Spinal cord (tissue), 10 donors: ENCODE data around the gene OSBPL8. TPM values are rescaled to one million over a fixed set of nuclear protein-coding genes. Genes with fewer than 3 reads are reported as not detected.

Experiments
- DNase-seq, 6 donors: peaks; one replicate each; pipeline versions ENCODE4 v3.0.0 to v3.0.0-alpha.2; 2013 to 2015; ENCODE audit warnings: low spot score in 6 of 6, low read depth in 4 of 6
- H3K27ac ChIP-seq: one replicate; pipeline ENCODE4 v1.5.1; 2013; ENCODE audit warnings: low read depth, low read length, control low read depth
- H3K27me3 ChIP-seq: one replicate; pipeline ENCODE4 v1.6.1; 2013; ENCODE audit warnings: low read length; ENCODE audit not compliant: control insufficient read depth, insufficient read depth
- H3K36me3 ChIP-seq: one replicate; pipeline ENCODE4 v1.6.1; 2013; ENCODE audit warnings: low read length; ENCODE audit not compliant: control insufficient read depth, insufficient read depth
- H3K4me1 ChIP-seq: one replicate; pipeline ENCODE4 v1.6.1; 2013; ENCODE audit warnings: low read length; ENCODE audit not compliant: control insufficient read depth, insufficient read depth
- H3K4me3 ChIP-seq: one replicate; pipeline ENCODE4 v1.5.1; 2013; ENCODE audit warnings: low read depth, low read length, control low read depth
- H3K9me3 ChIP-seq: one replicate; pipeline ENCODE4 v1.6.1; 2013; ENCODE audit warnings: low read length; ENCODE audit not compliant: control insufficient read depth, insufficient read depth
- WGBS: methylation state at CpG from one replicate; pipeline ENCODE4 v1.1.5; 2013; ENCODE audit warnings: missing lambda C conversion rate; ENCODE audit not compliant: insufficient coverage; 5-methylcytosine and 5-hydroxymethylcytosine counted together
- polyA plus RNA-seq, 2 donors: library from polyadenylated mRNA; unstranded; fragments of 120-200 nt; gene quantifications; one replicate each; pipeline ENCODE4 v1.2.1, GENCODE V29; 2013; ENCODE audit not compliant: insufficient read length in 2 of 2
- total RNA-seq, 2 donors: library from RNA; depleted of rRNA in 1 of 2; stranded (reverse); fragments of 120-200 nt in 1 of 2; fragments of >200 nt in 1 of 2; gene quantifications; one replicate each; pipeline versions ENCODE4 v1.2.3 to v1.2.4, GENCODE V29; 2013 to 2014
- donor health status: healthy.

The OSBPL8 gene
- total and polyA plus RNA-seq, 4 donors, result 34.1 to 149 (median 56.9) TPM

DNA sequence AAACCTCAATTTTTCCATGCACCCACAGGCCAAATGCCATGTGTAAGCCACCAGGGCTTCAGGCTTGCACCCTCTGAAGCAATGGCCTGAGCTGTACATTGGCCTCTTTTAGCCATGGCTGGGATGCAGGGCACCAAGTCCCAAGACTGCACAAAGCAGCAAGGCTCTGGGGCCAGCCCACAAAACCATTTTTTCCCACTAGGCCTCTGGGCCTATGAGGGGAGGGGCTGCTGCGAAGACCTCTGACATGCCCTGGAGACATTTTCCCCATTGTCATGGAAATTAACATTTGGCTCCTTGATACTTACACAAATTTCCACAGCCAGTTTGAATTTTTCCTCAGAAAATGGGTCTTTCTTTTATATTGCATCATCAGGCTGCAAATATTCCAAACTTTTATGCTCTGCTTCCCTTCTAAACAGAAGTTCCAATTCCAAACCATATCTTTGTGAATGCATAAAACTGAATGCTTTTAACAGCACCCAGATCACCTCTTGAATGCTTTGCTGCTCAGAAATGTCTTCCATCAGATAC, 14.3 kb upstream of the OSBPL8 start:
- H3K9me3 ChIP-seq, result no peaks in the 10 kb centered on the region
- no peaks in the 10 kb centered on the region for H3K27me3 ChIP-seq
- no peak for DNase-seq
- H3K27ac ChIP-seq, result no peak overlapping the region
- 100% methylated on average over 1 of the region's 1 CpG for WGBS
- H3K4me3 ChIP-seq, result no peak overlapping the region
- no peaks in the 10 kb centered on the region for H3K4me1 ChIP-seq
- no peaks in the 10 kb centered on the region for H3K36me3 ChIP-seq

DNA sequence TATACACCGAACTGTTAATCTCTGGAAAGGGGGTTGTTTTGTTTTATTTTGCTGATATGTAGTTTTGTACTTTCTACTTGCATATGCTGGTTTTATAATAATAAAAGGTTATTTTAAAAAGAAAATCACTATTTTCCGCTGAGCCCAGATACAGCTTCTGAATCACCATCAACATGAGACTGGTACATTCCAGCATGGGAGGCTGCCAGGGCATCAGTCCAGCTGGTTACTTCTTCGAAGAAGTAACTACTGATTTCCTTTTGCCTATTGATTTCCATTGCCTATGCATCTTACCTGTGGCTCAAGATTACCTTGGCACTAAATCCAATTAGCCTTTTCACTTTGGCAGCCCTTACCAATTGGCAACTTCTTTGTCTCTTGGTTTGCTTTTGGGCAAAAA, 11.7 kb upstream of the OSBPL8 start:
- H3K9me3 ChIP-seq, result no peaks in the 10 kb centered on the region
- H3K27me3 ChIP-seq, result no peaks in the 10 kb centered on the region
- H3K4me3 ChIP-seq, result no peak overlapping the region
- DNase-seq, result no peak
- 100% methylated on average over 1 of the region's 3 CpGs for WGBS
- no peak overlapping the region for H3K27ac ChIP-seq
- H3K4me1 ChIP-seq, result no peaks in the 10 kb centered on the region
- no peaks in the 10 kb centered on the region for H3K36me3 ChIP-seq

DNA sequence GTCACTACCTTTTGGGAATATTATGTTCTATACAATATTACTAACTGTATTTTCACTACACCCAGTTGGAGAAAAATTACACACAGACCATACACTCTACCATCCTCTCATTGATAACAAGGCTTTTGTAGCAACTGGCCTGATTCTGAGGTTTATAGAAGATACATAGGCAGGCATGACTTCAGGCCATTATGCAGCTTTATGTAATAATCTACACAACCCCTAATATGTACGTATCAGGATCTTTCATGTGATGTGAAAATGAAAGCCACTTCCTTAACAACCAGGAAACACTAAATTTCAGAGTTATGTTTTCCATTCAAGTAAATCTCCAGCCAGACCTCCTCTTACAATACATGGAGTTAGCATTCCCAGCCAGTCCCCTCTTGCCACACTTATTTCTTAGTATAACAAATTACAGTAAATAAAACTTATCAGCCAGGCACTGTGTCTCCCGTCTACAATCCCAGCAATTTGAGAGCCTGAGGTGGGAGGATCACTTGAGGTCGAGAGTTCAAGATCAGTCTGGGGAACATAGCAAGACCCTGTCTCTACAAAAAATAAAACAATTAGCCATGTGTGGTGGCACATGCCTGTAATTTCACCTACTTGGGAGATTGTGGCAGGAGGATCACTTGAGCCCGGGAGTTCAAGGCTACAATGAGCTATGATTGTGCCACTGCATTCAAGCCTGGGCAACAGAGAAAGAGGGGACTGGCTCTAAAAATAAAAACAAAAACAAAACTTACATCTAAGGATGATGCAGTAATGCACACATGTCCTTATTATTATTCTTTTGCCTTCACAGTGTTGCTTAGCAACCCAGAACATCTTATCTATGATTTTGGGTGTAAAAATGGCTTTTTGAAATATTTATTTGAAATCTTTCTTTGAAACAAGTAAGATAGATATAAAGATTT, 10.4 kb upstream of the OSBPL8 start:
- H3K27ac ChIP-seq, result no peak overlapping the region
- H3K9me3 ChIP-seq, result no peaks in the 10 kb centered on the region
- H3K4me1 ChIP-seq, result no peaks in the 10 kb centered on the region
- no peaks in the 10 kb centered on the region for H3K36me3 ChIP-seq
- H3K4me3 ChIP-seq, result no peak overlapping the region
- no peak for DNase-seq
- 29% methylated on average over 1 of the region's 4 CpGs for WGBS
- H3K27me3 ChIP-seq, result no peaks in the 10 kb centered on the region

DNA sequence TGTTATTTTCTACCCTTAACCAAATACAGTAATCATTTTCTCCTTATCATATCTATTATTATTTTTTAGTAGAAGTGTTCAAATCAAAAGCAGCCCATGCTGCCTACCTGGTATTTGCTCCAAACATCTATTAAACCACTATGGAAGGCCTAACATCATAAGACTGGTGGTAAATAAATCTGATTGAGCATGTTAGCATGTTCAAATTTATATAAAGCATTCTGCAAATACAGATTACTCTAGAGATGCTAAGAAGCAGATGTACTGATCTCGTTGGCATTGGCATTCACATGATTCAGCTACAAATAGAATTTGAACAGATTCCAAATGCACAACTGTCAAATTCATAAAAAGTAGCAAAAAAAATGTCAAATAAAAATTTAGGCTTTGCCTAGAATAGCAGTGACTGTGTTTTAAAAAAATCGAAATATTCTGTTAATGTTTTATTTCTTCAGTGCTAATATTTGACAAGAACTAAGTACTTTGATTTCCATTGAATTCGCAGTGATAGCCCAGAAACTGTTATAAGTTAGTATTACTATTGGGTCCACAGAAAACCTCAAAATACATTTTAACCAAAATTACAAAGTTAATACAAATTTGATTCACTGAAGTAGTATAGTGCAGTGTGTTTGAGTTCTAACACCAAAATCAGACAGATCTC, 9.4 kb upstream of the OSBPL8 start:
- Histone ChIP-seq H3K36me3 (no peaks in the 10 kb centered on the region), H3K9me3 (no peaks in the 10 kb centered on the region), H3K27ac (no peak overlapping the region), H3K4me1 (no peaks in the 10 kb centered on the region), H3K4me3 (no peak overlapping the region), H3K27me3 (no peaks in the 10 kb centered on the region)
- no peak for DNase-seq
- WGBS, result no CpG with 5 or more reads among the region's 3 CpGs

DNA sequence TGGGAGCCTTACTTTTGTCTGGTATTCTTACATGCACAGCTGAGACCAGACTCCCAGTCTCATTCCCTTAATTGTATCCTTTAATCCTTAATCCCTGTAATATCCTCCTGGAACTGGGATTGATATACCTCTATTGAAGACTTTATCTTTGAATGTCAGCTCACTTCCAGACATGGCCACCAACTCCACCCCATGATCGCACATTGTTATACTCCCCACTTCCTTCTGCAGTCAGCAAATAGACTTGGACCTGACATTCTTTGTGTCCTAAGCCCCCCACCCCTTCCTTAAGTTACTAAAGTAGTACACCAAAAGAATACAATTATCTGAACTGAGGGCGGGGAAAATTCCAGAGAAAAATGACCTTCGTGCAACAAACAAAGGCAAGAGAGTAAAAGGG, 8.6 kb upstream of the OSBPL8 start:
- H3K27ac ChIP-seq, result no peak overlapping the region
- H3K4me3 ChIP-seq, result no peak overlapping the region
- H3K36me3 ChIP-seq, result no peaks in the 10 kb centered on the region
- DNase-seq, result no peak
- H3K27me3 ChIP-seq, result no peaks in the 10 kb centered on the region
- WGBS, result no CpG with 5 or more reads among the region's 3 CpGs
- H3K9me3 ChIP-seq, result no peaks in the 10 kb centered on the region
- no peaks in the 10 kb centered on the region for H3K4me1 ChIP-seq

DNA sequence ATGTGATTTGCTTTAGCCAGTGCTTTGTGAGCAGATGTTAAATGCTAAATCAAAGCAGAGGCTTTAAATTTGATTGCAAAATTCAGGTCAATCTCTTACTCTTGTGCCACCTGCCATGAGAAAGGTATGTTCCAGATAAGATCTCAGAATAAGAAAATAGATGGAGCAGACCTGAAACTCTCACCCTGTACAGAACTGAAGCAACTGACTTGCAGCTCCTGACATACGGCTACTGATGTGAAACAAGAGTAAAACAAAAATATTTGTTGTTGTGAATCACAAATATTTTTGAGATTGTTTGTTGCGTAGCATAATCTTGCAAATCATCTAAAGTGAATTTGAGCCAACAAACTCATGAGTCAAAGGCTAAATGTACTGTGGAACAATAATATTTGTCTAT, 3.5 kb upstream of the OSBPL8 start:
- Histone ChIP-seq H3K9me3 (no peaks in the 10 kb centered on the region), H3K36me3 (no peaks in the 10 kb centered on the region), H3K27me3 (no peaks in the 10 kb centered on the region), H3K27ac (no peak overlapping the region), H3K4me3 (no peak overlapping the region), H3K4me1 (no peaks in the 10 kb centered on the region)
- WGBS, result no CpG with 5 or more reads among the region's 2 CpGs
- DNase-seq, result no peak

DNA sequence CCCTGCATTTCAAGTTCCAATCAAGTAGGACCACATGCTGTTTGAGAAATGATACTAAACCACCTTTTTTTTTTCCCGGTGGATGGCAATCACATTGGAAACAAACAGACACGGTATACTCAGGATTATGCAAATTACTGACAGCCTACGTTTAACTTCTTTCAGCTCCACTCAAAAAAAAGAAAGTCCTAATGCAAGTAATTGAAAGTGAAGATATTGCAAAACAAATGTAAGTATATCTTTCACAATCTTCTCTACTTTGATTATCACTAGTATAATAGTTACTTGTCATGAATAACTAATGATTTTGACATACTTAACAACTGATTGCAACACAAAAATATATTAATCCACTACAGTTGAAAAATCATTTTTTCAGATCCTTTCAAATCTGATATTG, 2.6 kb upstream of the OSBPL8 start:
- no peaks in the 10 kb centered on the region for H3K36me3 ChIP-seq
- H3K4me3 ChIP-seq, result no peak overlapping the region
- no peaks in the 10 kb centered on the region for H3K9me3 ChIP-seq
- peak in 1 of 6 donors; percentile 34 for DNase-seq
- H3K27ac ChIP-seq, result no peak overlapping the region
- no peaks in the 10 kb centered on the region for H3K27me3 ChIP-seq
- no CpG with 5 or more reads among the region's 3 CpGs for WGBS
- peaks cover 3% of the 10 kb centered on the region for H3K4me1 ChIP-seq

DNA sequence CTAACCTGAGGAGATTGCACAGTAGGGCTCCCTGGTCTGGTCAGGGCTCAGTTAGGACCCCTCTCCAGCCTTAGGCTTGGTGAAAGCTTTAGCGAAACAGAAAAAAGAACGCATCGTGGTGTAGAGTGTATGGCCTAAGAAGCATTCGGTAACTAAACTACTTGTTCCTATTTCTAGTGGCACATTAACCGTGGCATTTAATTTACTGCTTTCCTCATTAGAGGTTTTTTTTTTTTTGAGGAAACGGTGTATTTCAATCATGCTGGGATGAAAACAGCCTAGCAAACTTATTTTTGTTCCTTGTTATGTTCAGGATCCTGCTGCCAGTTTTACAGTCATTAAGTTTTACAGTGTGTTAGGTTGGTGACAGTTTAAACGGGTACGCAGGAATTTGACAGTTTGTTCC, 518 bp upstream of the OSBPL8 start:
- no peaks in the 10 kb centered on the region for H3K9me3 ChIP-seq
- no peaks in the 10 kb centered on the region for H3K27me3 ChIP-seq
- peak overlapping the region; percentile 96 for H3K27ac ChIP-seq
- H3K4me3 ChIP-seq, result peak overlapping the region; percentile 97
- no peaks in the 10 kb centered on the region for H3K36me3 ChIP-seq
- H3K4me1 ChIP-seq, result peaks cover 4% of the 10 kb centered on the region
- 0% methylated on average over 2 of the region's 8 CpGs for WGBS
- no peak for DNase-seq

DNA sequence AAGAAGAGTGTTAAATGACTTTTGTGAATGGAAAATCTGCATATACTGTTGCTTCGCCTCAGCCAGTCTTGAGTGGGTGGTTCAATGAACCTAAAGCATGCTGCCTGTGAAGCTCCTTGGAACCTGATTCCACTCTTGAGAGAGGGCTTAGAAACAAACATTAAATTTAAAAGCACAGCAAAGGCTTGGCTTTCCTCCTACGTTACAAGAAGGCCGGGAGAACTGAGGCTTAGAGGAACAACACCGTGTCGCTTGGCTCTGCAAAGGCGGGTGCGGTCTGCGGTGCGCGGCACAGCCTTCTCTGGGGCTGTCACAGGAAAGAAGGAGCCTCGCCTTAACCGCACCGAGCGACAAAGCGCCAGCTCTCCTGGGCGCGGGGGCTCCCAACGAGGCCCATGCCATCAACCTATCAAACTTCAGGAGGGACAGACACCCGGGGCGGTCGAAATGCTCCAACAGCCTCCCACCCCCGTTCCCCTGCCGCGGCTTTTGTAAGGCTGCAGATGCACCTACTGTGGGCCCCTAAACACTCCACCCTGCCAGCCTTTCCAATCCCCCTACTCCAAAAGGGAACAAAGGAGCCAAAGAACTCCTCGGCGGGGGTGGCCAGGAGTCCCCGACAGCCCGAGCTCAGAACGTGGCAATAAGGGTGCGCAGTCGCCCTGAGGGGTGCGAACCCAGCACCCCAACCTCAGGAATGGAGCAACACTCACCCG, 729 bp downstream of the OSBPL8 start:
- H3K36me3 ChIP-seq, result no peaks in the 10 kb centered on the region
- peak; percentile 17 to 79 (median 38) for DNase-seq

More for the DNA sequence above, 729 bp downstream of the OSBPL8 start:
- Histone ChIP-seq H3K27ac (peak overlapping the region; percentile 96), H3K4me1 (peaks cover 4% of the 10 kb centered on the region), H3K4me3 (peak overlapping the region; percentile 97), H3K27me3 (no peaks in the 10 kb centered on the region), H3K9me3 (no peaks in the 10 kb centered on the region)
- under 1% methylated on average over 31 of the region's 33 CpGs for WGBS
